ENCODE data around the gene CSNK1D. TPM values are rescaled to one million over a fixed set of nuclear protein-coding genes. Genes with fewer than 3 reads are reported as not detected.

Gene CSNK1D
- total and polyA plus RNA-seq, 10 of the 15 experiments (the other 5 are each of a cell fraction or from before 2014, with no cell fraction given): 5.7 to 105 (median 58.1) TPM

DNA sequence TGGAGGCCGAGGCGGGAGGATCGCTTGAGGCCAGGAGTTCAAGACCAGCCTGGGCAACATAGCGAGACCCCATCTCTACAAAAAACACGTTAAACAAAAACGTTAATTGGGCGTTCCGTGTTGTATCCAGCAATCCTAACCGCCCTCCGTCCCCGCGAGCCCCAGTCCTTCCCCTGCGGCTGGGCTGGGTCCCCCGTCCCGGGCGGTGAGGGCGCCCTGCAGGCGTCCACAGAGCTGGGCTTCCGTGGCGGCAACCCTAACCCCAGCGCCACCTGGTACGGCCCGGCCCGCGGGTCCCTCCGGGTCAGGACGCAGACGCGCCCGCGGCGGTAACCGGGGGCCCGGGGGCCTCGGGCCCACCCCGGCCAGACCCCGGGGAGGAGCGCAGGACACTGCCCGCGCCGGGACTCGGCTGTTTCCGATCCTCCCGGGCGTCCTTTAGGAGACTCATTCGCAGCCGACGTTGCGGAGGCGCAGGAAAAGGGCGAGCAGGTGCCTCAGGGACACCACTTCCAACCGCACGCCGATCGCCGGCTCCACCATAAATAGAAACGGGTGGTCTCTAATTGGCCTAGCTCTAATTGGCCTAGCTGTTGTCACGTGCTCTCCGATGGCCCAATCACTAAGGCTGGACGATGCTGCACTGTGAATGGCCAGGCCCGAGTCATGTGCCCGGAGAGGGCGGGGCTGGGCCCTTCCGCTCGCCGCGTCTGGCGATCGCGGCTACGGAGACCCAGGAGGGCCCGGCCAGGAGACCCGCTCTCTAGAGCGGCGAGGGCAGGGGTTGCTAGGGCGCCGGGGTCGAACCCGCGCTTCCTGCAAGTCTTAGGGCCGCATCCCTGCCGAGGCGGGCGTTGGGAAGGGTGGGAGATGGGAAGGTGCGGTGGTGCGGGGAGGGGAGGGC lies 19.0 kb upstream of the CSNK1D start:
- peaks cover 4% of the 10 kb centered on the region for H3K79me2 ChIP-seq (ENCODE audit: control insufficient read depth, insufficient read depth, low read length)
- peaks cover 12% of the 10 kb centered on the region for H3K4me1 ChIP-seq (ENCODE audit: control insufficient read depth, insufficient read depth, low read length)
- peak; percentile 99 for FAIRE-seq
- peak overlapping the region; percentile 36 for H3K4me2 ChIP-seq (ENCODE audit: control insufficient read depth, insufficient read depth)
- intact Hi-C loops (cut with micrococcal nuclease; ENCODE audit: unreplicated experiment) (no loop called here), in situ Hi-C loops (cut with MboI) (no loop called here)
- peak; percentile 95 for DNase-seq (ENCODE audit: low read depth, low spot score)
- no peaks in the 10 kb centered on the region for H3K27me3 ChIP-seq (replicated peaks in 1 of 2; ENCODE audit: control insufficient read depth in 2 of 2, insufficient read depth in 2 of 2, low read length in 1 of 2)
- H3K9ac ChIP-seq (ENCODE audit: control insufficient read depth, insufficient read depth, low read length): peak overlapping the region; percentile 96
- H3K4me3 ChIP-seq: peak overlapping the region; percentile 64
- TSS peak; percentile 92 for BruUV-seq (replicated peaks)
- 4% methylated on average over 75 of the region's 86 CpGs for WGBS (ENCODE audit: insufficient coverage, insufficient replicate concordance, low lambda C conversion rate, missing lambda C conversion rate)
- SMC1A ChIA-PET (ENCODE audit: uncharacterized antibody, unreplicated experiment): interaction anchor here (0.6 to 1.0 kb wide), 3 partner anchors 29 to 93 kb away, joined by 3 read pairs; no protein-coding TSS in a partner anchor
- POLR2A ChIA-PET: interaction anchor here (0.5 to 2.2 kb wide), 17 partner anchors 9 to 375 kb away, joined by 3 to 28 read pairs (median 3); partner anchors contain the start of genes CSNK1D and SLC16A3
- H4K20me1 ChIP-seq (ENCODE audit: control insufficient read depth, insufficient read depth): no peaks in the 10 kb centered on the region
- H2AFZ ChIP-seq (ENCODE audit: control insufficient read depth, low read depth, low read length): peak overlapping the region; percentile 85
- H3K36me3 ChIP-seq (ENCODE audit: control insufficient read depth in 2 of 2, insufficient read depth in 2 of 2, low read length in 1 of 2): no peaks in the 10 kb centered on the region
- peak overlapping the region; percentile 84 for H3K27ac ChIP-seq (ENCODE audit: control insufficient read depth, insufficient read depth)
- ATAC-seq: peak; percentile 97
- H3K9me3 ChIP-seq (replicated peaks; ENCODE audit: control insufficient read depth, insufficient read depth, low read length): no peaks in the 10 kb centered on the region
- RAD21 ChIA-PET (ENCODE audit: unreplicated experiment): interaction anchor here (0.6 to 1.5 kb wide), 6 partner anchors 9 to 84 kb away, joined by 3 to 16 read pairs (median 4); partner anchors contain the start of gene CSNK1D
- CTCF ChIA-PET: interaction anchor here (0.6 to 1.8 kb wide), 7 partner anchors 9 to 86 kb away, joined by 3 to 14 read pairs (median 4); no protein-coding TSS in a partner anchor
- TF ChIP-seq, protein P1, sequence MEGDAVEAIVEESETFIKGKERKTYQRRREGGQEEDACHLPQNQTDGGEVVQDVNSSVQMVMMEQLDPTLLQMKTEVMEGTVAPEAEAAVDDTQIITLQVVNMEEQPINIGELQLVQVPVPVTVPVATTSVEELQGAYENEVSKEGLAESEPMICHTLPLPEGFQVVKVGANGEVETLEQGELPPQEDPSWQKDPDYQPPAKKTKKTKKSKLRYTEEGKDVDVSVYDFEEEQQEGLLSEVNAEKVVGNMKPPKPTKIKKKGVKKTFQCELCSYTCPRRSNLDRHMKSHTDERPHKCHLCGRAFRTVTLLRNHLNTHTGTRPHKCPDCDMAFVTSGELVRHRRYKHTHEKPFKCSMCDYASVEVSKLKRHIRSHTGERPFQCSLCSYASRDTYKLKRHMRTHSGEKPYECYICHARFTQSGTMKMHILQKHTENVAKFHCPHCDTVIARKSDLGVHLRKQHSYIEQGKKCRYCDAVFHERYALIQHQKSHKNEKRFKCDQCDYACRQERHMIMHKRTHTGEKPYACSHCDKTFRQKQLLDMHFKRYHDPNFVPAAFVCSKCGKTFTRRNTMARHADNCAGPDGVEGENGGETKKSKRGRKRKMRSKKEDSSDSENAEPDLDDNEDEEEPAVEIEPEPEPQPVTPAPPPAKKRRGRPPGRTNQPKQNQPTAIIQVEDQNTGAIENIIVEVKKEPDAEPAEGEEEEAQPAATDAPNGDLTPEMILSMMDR (IDR thresholded peaks at IDR 0.05 in 2 of 3, conservative IDR thresholded peaks at IDR 0.05 in 1 of 3; ENCODE audit: control insufficient read depth in 2 of 3, extremely low read depth in 1 of 3, insufficient read depth in 1 of 3, low read depth in 3 of 3, low read length in 3 of 3): no peak
- peak; percentile 96 for TF ChIP-seq NFYB (IDR thresholded peaks at IDR 0.05; ENCODE audit: insufficient read depth, low read depth, low read length)
- TF ChIP-seq, protein P2, sequence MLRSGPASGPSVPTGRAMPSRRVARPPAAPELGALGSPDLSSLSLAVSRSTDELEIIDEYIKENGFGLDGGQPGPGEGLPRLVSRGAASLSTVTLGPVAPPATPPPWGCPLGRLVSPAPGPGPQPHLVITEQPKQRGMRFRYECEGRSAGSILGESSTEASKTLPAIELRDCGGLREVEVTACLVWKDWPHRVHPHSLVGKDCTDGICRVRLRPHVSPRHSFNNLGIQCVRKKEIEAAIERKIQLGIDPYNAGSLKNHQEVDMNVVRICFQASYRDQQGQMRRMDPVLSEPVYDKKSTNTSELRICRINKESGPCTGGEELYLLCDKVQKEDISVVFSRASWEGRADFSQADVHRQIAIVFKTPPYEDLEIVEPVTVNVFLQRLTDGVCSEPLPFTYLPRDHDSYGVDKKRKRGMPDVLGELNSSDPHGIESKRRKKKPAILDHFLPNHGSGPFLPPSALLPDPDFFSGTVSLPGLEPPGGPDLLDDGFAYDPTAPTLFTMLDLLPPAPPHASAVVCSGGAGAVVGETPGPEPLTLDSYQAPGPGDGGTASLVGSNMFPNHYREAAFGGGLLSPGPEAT (IDR thresholded peaks at IDR 0.05; ENCODE audit: low read depth): peak; percentile 22; the same call in 1 of the 2 replicates
- peak; percentile 99 for TF ChIP-seq RAD51 (IDR thresholded peaks at IDR 0.05)
- TF ChIP-seq, protein P3, sequence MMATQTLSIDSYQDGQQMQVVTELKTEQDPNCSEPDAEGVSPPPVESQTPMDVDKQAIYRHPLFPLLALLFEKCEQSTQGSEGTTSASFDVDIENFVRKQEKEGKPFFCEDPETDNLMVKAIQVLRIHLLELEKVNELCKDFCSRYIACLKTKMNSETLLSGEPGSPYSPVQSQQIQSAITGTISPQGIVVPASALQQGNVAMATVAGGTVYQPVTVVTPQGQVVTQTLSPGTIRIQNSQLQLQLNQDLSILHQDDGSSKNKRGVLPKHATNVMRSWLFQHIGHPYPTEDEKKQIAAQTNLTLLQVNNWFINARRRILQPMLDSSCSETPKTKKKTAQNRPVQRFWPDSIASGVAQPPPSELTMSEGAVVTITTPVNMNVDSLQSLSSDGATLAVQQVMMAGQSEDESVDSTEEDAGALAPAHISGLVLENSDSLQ (IDR thresholded peaks at IDR 0.05): no peak
- TF ChIP-seq NR2C1 (IDR thresholded peaks at IDR 0.05): no peak
- TF ChIP-seq SKIL (IDR thresholded peaks at IDR 0.05; ENCODE audit: low read depth, poor library complexity, severe bottlenecking): no peak
- TF ChIP-seq ETV6 (conservative IDR thresholded peaks at IDR 0.05 in 1 of 2, IDR thresholded peaks at IDR 0.05 in 1 of 2; ENCODE audit: borderline replicate concordance in 1 of 2, low read depth in 1 of 2): no peak
- TF ChIP-seq, protein P4, sequence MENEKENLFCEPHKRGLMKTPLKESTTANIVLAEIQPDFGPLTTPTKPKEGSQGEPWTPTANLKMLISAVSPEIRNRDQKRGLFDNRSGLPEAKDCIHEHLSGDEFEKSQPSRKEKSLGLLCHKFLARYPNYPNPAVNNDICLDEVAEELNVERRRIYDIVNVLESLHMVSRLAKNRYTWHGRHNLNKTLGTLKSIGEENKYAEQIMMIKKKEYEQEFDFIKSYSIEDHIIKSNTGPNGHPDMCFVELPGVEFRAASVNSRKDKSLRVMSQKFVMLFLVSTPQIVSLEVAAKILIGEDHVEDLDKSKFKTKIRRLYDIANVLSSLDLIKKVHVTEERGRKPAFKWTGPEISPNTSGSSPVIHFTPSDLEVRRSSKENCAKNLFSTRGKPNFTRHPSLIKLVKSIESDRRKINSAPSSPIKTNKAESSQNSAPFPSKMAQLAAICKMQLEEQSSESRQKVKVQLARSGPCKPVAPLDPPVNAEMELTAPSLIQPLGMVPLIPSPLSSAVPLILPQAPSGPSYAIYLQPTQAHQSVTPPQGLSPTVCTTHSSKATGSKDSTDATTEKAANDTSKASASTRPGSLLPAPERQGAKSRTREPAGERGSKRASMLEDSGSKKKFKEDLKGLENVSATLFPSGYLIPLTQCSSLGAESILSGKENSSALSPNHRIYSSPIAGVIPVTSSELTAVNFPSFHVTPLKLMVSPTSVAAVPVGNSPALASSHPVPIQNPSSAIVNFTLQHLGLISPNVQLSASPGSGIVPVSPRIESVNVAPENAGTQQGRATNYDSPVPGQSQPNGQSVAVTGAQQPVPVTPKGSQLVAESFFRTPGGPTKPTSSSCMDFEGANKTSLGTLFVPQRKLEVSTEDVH (IDR thresholded peaks at IDR 0.05; ENCODE audit: low read depth, partially characterized antibody): no peak

All from GM12878 (cell line).